ENCODE measurements around the gene BOD1L1.
"Not testable (repeated sequence)": the region's sequence is repeated elsewhere in the genome, so short reads cannot be mapped to it uniquely, and the experiment has no call there.

BOD1L1 gene

DNA sequence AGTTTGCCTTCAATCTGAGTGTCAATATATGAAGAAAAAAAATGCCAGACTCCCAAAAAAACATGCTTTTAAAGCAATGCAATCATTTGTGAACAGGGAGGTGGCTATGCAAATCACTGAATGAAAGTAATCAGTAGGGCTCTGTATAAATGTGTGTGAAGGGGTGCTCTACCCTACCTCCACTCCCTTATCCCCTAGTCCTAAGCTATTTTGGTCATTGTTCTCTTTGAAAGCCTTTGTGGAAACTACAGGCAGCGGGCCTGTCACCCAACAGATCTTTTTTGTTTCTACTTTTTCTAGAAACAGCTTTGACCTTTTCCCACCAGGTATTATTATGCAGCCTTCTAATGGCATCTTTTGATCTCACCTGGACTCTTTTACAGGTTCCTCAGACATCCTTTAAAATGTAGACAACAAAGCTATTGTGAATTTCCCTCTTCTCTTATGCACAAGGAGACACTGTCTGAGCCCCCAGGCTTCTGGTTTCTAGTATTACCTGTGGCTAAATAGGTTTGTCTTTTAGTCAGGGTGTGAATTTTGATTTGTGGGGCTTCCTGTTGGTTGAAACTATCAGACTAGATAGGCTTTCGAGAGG is 9.2 kb downstream of the BOD1L1 start:
- DNase-seq: no peak

DNA sequence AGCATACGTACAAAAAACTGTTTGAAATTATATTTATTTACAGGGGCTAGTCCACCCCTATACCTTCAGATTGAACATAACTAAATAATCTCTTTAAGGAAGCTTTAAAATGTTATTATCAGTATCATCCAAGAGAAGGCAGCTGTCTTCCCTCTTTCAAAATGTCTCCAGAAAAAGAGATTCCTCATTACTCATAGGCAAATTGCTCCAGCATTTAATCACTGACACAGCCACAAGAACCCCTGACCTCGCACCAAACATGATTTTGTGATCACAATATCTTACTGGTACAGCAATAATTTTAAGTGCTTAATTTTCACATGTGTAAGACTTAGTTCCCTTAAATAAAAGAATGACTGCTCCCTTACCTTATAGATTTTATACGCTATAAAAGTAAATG is 9.7 kb downstream of the BOD1L1 start:
- DNase-seq: no peak

DNA sequence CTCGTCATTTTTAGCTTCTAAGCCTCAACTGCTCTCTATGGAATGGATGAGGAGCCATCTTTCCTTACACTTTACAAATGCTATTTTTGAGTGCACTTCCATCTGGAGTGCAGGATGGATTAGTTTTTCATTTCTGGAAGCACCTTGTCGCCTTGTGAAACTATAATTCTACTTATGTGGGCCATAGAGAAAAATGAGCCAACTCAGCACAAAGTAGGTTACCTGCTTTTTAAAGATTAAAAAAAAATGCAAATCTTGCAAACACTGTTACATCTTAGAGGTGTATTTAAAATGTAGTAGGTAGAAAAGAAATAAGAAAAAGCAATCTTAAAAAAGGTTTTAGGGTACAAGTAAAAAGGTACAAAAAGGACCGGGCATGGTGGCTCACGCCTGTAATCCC is 10.9 kb downstream of the BOD1L1 start:
- DNase-seq: no peak

DNA sequence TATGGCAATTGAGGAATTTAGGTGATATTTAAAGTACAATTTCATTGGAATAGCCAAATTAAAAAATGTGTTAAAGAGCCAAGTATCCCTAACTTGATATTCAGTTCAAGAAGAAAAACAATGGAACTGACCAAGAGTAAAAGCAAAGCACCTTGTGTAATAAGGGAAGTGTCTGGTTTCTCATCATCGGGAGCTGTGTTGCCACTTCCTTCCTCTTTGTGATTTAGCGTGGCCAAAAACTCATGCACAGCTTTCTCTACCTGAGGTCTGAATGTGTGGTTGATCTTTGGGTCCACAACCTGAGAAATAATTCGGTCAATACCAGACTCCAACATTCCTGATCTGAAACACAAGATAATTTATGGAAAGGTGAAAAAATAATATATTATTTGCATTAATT is 12.4 kb downstream of the BOD1L1 start:
- DNase-seq: no peak

DNA sequence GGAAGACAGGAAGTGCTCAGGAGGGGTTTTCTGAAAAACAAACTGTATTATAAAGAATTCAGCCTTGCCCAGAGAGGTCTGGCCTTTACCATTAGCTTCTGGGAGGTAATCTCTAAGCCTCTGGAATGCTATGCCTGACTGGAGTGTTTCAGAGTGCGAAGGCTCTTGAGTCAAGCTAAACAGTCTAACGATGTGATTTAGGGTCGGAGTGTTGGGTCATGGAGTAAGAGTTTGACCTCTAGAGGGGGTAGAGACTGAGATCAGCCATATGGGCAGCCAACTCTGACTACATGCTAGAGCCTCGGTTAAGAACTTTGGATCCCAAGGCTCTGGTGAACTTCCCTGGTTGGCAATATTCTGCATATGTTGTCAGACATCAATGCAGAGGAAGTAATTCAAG is 15.0 kb downstream of the BOD1L1 start:
- DNase-seq: no peak

DNA sequence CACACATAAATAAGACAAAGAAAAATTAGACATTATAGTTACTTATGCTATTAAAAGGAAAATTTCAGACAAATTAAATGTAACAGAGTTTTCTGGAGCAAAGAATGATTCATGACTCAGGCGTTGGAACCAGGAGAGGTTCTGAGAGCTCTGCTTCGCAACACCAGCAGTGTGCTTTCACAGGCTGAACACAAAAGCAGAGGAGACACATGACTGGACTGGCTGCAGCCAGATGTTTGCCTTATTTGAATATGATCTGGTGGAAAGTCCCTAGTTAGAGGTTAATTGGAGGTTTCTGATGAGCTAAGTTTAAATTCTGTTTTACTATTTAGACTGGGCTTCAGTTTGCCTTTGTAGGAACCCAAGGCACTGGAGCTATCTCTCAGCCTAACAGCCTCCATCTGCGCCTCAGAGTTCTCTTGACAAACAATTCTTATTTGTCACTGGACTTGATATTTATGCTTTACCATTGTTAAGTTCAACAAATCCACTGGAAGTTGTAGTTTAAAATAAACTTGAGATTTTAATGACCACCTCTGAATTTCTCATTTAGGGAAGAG is 16.2 kb downstream of the BOD1L1 start:
- DNase-seq: no peak

DNA sequence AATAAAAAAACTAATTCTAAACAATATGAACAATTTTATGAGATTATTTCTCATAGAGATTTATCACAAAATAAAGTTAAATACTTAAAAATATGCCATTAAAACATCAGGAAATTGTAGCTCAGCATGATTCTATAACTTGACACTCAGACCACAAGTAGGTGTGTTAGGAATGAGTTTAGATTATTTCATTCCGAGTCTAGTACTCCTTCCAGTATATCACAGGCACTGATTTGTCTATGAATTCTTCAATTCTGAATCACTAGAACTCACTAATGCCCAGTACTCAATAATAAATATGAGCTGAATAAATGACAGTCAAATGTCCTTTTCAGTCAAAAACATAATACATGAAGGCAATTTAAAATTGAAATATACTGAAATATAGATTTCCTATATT is 22.2 kb downstream of the BOD1L1 start:
- DNase-seq: no peak

DNA sequence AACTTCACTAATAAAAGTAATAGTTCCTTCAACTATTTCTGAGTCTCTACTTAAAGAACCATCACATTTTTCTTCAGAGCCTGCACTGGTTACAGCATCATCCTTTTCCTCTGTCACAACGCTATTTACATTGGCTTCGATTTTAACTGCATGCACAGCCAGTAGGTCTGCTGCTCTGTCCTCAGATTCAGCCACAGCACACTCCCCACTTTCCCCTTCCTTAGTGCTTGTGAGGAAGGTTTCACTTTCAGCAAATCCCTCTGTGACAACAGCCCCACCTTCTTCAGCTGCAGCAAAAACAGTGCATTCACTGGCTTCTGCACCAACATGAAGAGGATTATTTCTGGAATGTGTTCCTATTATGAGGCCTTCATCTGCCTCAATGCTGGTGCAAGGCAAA is 25.7 kb downstream of the BOD1L1 start:
- DNase-seq: no peak

DNA sequence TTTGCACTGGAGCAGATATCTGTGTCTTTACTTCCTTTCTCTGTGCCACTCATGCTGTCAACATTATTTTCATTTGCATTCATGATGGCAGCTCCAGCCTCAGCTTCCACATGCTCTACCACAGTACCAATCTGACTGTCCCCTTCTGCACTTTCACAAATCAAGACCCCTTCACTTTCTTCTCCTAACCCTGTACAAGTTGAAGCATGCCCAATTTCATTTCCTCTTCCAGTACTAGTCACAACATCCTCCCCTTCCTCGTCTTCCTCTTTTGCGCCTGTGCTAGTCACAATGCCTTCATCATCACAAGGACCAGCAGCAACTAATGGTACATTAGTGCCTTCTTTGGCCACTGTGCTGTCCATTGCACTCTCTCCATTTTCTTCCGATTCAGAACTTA is 26.5 kb downstream of the BOD1L1 start:
- DNase-seq: no peak

DNA sequence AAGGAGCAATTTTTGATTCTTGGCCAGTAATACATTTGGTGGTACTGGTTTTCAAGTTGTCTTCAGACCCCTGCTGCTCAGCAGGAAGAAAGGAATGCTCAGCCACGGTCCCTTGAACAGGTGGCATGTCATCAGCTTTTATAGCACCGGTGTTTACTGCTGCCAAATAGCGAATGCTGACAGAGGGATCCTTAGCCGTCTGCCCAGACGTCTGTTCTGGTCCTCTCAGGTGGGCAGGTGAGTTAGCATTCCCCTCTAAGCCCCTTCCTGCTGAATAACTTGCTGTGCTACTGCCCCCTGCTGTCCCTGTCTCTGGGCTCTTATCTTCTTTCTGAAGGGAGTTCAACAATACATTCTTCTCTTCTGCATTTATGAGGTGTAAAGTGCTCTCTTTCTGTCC is 28.4 kb downstream of the BOD1L1 start:
- DNase-seq: no peak

DNA sequence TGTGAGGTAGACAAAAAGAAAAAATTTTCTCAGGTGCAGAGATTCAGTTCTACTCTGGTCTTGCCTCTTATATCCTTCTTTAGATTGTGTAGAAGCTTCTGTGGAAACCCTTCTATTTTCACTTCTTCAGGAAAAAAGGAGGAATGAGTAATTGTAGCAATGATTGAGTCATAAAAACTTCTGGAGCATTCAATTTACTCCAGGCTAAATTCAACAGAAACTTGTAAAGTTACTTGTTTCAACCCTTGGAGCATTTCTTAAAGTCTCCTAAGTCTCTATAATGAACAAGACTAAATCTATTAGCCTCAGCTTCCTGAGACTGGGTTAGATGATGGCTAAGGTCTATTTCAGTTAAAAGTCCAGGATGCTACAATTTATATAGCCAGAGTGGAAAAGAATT is 29.9 kb downstream of the BOD1L1 start:
- DNase-seq: no peak

DNA sequence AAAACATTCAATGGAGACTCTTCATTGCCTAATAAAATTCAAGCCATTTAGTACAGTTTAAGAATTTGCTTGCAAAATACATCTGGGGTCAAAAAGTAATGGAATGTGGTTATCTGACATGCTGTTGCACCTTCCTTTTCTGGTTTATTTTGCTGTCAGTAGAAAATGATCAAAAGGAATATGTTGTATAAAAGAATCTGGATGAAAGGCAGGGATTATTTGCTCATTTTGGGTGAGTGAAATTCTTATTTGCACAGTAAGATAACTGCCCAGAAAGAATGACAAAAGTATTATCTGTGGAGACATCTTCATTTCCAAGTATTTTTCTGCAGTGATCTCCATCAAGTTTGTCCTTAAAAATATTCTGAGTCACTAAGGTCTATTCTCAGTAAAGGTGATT is 30.4 kb downstream of the BOD1L1 start:
- DNase-seq: no peak

DNA sequence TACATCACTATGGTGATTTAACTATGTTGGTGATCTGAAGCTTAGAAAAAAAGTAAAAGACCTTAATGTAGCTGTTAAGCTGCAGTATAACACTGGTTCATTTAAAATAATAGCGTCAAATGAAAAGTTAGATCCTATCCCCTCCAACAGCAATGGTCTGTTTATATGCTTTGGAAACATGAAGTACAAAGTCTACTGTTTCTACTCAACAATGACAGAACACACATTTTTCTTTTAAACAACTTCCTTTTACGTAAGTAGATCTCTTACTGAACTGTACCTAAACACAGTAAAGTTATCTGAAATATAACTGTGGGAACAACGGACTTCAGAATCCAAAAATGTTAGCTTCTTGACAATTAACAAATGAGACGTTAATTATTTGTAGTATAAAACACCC is 35.3 kb downstream of the BOD1L1 start:
- DNase-seq: no peak

DNA sequence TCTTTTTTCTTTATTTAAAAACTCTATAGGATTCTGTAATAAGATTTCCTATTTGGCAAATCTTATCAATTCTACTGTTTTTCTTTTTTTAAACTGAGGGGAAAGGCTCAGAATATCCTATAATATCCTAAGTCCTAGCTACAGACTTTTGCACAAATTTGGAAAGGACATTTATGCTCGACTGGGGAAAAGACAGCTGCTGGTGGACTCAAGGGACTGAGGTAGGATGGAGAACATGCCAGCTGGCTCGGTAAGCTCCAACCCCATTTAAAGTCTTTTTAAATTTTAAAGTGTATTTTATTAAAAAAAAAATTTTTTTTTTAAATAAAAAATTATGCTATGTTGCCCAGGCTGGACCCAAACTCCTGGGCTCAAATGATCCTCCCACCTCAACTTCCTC is 36.8 kb downstream of the BOD1L1 start:
- DNase-seq: no peak

DNA sequence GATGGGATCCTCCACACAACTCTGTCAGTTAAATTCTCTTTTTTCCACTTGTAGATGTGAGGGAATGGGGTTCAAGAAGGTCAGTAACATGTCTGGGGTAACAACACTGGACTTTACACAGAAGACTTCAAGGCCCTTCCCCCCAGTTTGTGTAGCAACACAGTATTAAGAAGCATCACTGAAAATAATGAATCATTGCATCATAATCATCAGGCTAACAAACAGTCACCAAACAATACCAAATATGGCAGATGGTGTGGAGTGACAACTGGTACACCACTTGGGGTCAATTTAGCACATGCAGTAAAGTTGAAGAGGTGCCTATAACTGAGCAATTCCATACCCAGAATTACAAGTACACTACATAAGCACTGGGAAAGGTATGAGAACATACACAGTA is 38.6 kb downstream of the BOD1L1 start:
- DNase-seq: no peak

DNA sequence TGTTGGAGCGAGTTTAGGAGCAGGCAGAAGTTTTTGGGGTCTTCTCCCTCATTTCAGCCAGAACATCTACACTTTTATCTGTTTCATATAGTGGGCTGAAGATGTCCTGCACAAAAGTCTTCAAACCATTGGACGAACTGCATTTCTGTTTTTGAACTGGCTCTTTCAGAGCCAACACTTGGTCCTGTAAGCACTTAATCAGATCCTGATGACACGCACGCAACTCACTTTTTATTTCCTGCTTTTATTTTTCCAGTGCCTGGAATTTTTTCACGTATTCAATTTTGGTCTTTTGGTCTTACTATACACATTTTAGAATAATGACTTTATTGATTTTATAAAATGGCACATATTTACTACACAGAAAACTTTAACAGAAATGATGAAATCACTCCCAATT is 43.0 kb downstream of the BOD1L1 start:
- no peak for DNase-seq

DNA sequence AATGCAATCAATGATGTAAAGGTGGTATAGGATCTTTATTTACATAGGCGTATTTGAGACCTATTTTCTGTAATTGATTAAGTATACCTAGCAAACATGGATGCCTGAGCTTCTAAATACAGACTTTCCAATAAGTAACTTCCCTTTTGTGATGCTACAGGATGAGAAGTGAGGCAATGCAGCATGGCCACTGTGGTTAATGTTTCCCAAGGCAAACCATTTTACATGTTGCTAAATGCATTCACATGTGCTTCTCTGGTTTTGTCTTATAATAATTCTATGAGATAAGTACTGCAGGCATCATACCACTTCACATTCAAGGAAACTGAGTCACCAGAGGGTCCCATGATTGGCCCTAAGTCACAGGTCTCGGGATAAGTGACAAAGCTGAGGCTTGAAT is 47.5 kb downstream of the BOD1L1 start:
- no peak for DNase-seq

DNA sequence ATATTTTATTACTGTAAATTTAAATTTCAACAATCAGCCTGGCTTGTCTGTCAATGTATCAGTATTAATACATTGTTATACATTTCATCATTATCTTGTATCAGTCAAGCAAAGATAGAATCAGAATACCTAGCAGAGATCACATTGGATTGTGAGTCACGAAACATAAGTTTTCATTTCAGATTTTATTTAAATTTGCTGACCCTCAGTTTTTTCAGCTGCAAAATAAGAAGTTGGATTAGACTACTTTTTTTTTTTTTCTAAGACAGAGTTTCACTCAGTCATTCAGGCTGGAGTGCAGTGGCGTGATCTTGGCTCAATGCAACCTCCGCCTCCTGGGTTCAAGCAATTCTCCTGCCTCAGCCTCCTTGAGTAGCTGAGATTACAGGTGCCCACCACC is 49.9 kb downstream of the BOD1L1 start:
- DNase-seq: no peak

DNA sequence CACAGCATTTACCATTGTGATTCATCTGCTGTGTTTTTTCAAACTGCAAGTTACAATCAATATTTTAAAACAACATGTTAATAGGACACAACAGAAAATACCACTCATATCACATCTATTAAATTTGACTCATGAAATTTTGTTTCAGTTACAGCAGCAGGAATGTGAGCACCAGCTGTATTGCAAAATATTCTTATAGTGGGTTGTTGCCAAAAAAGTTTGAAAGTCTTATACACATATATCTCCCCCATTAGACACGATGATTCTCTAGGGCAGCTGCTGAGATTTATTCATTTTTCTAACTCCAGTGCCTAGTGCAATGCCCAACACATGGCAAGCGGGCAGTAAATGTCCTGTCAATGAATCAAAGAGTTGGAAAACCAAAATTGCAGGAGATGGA is 56.6 kb downstream of the BOD1L1 start:
- no peak for DNase-seq

DNA sequence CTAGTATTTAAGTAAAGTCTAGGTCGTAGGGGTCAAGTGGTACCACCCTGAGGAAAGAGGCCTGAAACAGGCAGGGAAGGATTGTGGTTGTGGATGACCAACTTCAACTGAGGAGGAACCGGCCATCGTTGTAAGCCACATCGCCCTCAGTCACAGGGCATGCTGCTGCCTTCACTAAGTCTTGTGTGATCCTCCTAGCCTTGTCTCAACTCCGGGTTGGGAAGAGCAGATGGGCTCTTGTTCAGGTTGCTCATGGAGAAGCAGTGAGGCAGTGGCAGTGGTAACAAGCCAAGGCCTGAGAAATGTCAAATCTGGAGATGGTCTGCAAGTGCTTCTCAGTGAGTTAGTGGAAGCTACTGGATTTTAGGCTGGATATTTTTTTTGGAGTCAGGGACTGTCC is 60.4 kb downstream of the BOD1L1 start:
- no peak for DNase-seq

DNA sequence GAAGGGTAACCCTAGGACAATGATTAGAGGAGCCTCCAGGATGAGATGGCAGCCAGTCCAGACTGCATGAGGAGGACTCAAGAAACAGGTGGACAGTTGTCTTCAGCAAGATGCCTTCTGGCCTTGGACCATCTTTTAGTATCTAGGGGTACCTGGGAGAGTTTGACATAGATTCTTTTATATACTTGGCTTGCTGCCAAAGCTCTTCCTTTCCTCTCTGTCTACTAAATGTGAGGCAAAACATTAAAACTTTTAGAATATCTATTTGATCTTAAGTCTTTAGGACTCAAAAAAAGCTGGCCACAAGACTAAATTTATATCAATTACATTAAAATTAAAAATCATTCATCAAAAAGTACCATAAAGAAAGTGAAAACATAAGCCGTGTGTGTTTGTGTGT is 64.6 kb downstream of the BOD1L1 start:
- DNase-seq: no peak

DNA sequence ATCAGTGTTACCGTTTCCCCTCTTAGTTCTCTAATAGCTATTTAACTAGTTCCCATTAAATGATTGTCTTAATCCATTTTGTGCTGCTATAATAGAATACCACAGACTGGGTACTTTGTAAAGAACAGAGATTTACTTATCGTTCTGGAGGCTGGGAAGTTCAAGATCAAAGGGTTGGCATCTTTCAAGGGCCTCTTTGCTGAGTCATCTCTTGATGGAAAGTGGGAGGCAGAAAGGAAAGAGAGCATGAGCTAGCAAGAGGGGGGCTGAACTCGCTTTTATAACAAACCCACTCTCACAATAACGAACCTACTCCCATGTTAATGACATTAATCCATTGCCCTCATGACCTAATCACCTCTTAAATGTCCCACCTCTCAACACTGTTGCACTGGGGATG is 65.9 kb downstream of the BOD1L1 start:
- no peak for DNase-seq

DNA sequence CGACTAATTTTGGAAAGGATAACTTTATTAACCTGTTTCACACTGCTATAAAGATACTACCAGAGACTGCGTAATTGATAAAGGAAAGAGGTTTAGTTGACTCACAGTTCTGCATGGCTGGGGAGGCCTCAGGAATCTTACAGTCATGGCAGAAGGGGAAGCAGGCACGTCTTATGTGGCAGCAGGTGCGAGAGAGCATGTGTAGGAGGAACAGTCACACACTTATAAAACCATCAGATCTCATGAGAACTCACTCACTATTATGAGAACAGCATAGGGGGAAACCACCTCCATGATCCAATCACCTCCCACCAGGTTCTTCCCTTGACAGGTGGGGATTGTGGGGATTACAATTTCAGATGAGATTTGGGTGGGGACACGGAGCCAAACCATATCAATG is 67.4 kb downstream of the BOD1L1 start:
- not testable (repeated sequence) for DNase-seq

DNA sequence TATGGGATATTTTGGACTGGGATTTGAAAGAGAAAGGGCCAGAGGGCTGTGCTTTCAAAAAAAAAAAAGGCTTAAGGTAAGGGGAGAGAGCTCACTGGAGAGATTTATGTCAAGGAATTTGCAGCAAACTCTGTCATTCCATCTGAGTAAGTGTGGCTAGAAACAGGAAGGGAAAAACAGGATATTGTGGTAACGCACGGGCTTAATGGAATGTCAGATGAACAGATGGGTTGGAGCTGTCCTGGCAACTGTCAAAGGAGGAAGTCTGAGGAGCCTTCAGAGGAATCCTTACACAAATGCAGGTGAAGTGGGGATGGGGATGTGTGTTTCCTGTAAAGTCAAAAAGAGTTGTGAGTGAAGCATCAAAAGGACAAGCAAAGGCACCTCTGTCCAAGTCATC is 68.1 kb downstream of the BOD1L1 start:
- DNase-seq: no peak

DNA sequence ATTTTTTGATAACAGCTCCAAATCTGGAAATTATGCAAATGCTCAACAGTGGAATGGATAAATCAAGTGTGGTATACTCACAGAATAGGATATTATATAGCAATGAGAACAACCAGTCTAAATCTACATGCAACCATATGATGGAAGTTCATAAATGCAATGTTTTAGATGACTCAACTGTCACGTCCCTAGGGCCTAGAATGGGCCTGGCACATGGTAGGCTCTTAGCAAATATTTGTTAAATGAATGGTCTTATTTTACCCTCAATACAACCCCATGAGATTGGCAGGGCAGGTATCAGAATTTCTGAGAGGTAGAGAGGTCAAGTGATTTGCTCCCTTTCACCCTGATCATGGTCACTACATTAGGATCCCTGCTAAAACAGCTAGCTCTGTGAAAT is 68.6 kb downstream of the BOD1L1 start:
- no peak for DNase-seq

DNA sequence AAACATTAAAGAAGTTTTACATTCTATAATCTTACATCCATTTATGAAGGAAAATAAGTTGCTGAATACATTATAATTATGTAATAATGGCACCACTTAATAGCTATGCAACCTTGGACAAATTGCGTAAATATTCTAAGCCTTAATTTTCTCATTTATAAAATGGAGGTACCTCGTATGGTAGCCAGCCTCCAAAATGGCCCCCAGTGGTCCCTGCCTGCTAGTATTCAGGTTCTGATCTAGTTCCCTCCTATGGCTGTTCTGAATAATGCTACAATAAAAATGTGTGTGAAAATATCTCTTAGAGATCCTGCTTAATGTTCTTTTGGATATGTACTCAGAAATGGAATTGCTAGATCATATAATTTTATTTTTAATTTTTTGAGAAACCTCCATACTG is 72.2 kb downstream of the BOD1L1 start:
- DNase-seq: no peak

All from retina (tissue), 1 donor.